ENCODE results near the gene TRAF2.

DNA sequence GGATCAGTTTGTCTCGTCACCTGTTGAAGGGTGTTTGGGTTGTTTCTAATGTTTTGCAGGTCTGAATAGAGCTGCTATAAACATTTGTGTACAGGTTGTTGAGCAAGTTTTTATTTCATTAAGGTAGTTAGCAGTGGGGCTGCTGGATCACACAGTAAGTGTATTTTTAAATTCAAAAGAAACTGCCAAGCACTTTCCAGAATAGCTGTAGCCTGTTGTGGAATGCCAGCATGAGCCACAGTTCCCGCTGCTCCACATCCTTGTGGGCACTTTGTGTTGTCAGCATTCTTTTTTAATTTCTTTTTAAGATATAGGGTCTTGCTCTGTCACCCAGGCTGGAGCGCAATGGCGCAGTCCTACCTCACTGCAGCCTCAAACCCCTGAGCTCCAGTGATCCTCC, 43.7 kb downstream of the TRAF2 start:
- no peak for TF ChIP-seq FOS (IDR thresholded peaks at IDR 0.05; ENCODE audit: low read depth, low read length)
- TF ChIP-seq CTCF (conservative IDR thresholded peaks at IDR 0.05; ENCODE audit: low read depth, low read length), result no peak
- no peak for TF ChIP-seq POLR2A (IDR thresholded peaks at IDR 0.05; ENCODE audit: low read depth, low read length)
- no peak for TF ChIP-seq CEBPB (IDR thresholded peaks at IDR 0.05; ENCODE audit: low read depth, low read length)
- no peak for TF ChIP-seq RCOR1 (IDR thresholded peaks at IDR 0.05; ENCODE audit: insufficient replicate concordance, low read length)
- no peak for TF ChIP-seq USF2 (IDR thresholded peaks at IDR 0.05; ENCODE audit: low read depth, low read length)
- TF ChIP-seq MXI1 (IDR thresholded peaks at IDR 0.05; ENCODE audit: borderline replicate concordance, low read depth, low read length), result no peak
- no peak for TF ChIP-seq MAFK (IDR thresholded peaks at IDR 0.05; ENCODE audit: low read depth, low read length)
- no peak for TF ChIP-seq CHD1 (IDR thresholded peaks at IDR 0.05; ENCODE audit: low read depth, low read length)
